ENCODE data around the gene CIDEC.

CIDEC gene

GRCh38 chr3:9841015-9841414 is 39.0 kb downstream of the CIDEC start:
- DNase-seq = no peak

- DNase-seq = no peak
Observed at GRCh38 chr3:9838856-9839255, 41.2 kb downstream of the CIDEC start.

- DNase-seq = no peak
Observed at GRCh38 chr3:9837701-9838582, 42.1 kb downstream of the CIDEC start.

DNA sequence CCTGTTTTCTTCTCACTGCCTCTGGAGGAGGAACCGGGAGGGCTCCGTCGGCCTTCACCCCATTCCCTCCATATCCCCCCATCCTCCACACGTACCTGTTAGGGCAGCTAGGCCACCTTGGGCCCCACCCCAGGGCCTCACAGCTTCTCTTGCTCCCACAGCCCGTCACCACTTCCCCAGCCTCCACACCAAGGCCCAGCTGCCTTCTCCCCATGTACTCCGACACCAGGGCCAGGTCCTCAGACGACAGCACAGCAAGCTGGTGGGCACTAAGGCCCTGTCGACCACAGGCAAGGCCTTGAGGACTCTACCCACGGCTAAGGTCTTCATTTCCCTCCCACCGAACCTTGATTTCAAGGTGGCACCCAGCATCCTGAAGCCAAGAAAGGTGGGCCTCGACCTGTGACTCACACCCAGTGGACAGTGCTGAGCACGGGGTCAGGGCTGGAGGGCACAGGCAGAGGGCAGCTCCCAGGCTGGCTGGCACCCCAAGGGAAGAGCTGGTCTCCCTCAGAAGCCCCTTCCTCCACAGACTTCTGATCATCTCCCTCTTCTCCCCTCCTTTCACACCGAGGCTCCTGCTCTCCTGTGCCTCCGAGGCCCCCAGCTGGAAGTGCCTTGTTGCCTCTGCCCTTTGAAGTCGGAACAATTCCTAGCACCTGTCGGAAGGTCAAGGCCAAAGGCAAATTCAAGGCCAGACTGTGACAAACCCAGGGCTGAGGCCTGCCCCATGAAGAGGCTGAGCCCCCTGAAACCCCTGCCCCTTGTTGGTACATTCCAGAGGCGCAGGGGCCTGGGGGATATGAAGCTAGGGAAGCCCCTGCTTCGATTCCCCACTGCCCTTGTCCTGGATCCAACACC is 45.3 kb downstream of the CIDEC start:
- DNase-seq = no peak

DNA sequence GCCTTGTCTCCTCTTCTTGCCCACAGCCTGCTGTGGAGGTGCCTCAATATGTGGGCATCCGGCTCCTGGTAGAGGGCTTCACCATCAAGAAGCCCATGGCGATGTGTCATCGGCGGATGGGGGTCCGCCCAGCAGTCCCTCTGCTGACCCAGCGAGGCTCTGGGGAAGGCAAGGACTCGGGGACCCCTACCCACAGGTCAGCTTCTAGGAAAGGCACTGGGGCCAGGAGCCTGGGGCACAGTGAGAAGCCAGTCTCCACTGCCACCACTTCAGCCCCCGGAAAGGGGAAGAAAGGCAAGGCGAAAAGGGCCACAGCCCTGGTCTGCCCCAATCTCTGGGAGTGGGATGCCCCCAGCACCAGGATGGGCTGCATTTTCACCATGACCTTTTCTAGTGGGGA is 47.0 kb downstream of the CIDEC start:
- no peak for DNase-seq

DNA sequence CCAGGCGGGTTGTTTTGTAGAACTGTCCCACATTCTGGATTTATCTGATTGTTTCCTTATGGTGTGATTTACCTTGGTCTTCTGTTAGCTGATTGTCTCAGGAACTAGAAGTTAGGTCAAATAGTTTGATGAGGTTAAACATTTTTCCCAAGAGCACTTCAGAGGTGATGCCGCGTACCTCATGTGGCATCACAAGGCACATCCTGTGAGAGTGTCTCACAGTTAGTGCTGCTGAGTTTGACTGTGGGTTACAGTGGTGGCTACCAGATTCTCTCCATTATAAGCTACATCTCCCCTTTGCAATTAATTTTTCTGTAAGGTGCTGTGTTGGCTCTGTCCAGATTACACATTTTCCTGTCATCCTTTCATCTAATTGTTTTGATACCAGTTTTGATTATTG is 48.8 kb downstream of the CIDEC start:
- no peak for DNase-seq

GRCh38 chr3:9828801-9829755 is 51.0 kb downstream of the CIDEC start:
- DNase-seq = no peak

GRCh38 chr3:9826815-9827573 is 53.1 kb downstream of the CIDEC start:
- DNase-seq = peak; percentile 74

DNA sequence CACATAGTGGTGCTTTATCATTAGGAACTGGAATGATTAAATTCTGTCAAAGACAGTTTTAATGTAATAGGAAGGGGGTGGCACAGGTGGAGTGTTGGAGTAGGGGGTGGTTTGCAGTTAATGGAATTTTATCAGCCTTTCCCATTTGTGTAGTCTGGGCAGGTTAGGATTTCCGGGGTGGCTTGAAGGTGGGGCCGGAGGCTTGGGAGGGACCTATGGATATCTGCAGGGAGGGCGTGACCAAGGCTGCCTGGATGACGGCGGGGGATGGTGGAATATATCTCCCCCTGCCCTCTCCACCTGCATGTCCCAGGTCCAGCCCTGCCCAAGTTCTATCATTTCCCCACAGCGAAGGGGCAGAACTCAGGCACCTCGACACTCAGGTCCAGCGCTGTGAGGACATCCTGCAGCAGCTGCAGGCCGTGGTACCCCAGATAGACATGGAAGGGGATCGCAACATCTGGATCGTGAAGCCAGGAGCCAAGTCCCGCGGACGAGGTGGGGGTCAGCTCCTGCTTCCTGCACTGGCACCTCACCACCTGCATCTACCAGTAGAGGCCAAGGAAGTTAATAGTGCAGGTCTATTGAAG is 54.5 kb downstream of the CIDEC start:
- DNase-seq = no peak

- DNase-seq = peak; percentile 73
Observed at GRCh38 chr3:9820946-9821345, 59.1 kb downstream of the CIDEC start.

DNA sequence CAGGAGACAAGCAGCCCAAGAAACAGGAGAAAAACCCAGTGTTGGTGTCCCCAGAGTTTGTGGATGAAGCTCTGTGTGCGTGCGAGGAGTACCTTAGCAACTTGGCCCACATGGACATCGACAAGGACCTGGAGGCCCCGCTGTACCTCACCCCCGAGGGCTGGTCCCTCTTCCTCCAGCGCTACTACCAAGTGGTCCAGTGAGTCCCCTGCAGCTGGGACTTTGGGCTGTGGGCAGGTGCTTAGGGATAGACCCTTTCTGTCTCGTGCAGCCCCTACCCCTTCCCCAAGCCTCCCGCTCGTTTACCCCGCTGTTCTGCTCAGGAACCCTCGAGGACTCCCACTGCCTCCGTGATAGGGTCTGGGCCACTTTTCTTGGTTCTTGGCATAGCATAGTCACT is 59.5 kb downstream of the CIDEC start:
- DNase-seq = no peak

GRCh38 chr3:9818666-9819335 is 61.3 kb downstream of the CIDEC start:
- DNase-seq = no peak

DNA sequence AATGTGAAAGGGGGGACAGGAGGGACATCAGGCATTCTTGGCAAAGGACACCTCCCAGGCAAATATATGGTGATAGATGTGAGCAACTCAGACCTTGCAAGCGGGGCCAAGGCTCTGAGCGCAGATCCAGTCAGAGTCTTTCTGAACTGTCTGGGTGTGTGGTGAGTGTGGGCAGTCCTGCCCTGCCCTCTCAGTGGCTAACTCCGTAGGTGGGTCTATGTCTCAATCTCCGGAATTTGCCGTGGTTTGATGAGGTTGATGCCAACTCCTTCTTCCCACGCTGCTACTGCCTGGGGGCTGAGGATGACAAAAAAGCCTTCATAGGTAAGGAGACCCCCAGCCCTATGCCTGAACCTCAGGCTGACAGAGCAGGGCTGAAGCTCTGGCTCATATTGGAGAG is 62.6 kb downstream of the CIDEC start:
- DNase-seq = no peak
